Kidney epithelial cell (primary cell): ENCODE results near the gene MLLT3. TPM values are rescaled to one million over a fixed set of nuclear protein-coding genes. Genes with fewer than 3 reads are reported as not detected.

ENCODE experiments used
- DNase-seq: peaks from one replicate; pipeline ENCODE4 v3.0.0-alpha.2; 2010; ENCODE audit warnings: low read depth
- H3K27me3 ChIP-seq: 2 replicates; pipeline ENCODE4 v1.6.0; 2011; ENCODE audit warnings: low read length; ENCODE audit not compliant: control insufficient read depth, insufficient read depth
- H3K36me3 ChIP-seq: 2 replicates; pipeline ENCODE4 v1.5.1; 2011; ENCODE audit warnings: low read length; ENCODE audit not compliant: control insufficient read depth, insufficient read depth
- H3K4me3 ChIP-seq: 2 replicates; pipeline ENCODE4 v1.5.1; 2011; ENCODE audit warnings: low read depth, mild to moderate bottlenecking, control low read depth, low read length
- CTCF ChIP-seq: IDR thresholded peaks from 2 replicates; pipeline ENCODE4 v1.5.1; 2011; ENCODE audit warnings: mild to moderate bottlenecking, moderate library complexity, low read length, control low read depth, inconsistent platforms; ENCODE audit not compliant: insufficient read depth, poor library complexity, severe bottlenecking
- total RNA-seq: library from RNA; depleted of rRNA; stranded (reverse); fragments of >200 nt; gene quantifications from 2 replicates; pipeline ENCODE4 v1.2.3, GENCODE V29; 2015

MLLT3 gene
- total RNA-seq, 1 donor from 2014 or later: 16.2 TPM

- no peaks in the 10 kb centered on the region for H3K27me3 ChIP-seq
- H3K36me3 ChIP-seq: no peaks in the 10 kb centered on the region
- no peak for DNase-seq
- H3K4me3 ChIP-seq: no peak overlapping the region
- TF ChIP-seq CTCF: no peak
Observed at GRCh38 chr9:20604562-20604961, 17.7 kb downstream of the MLLT3 start.

GRCh38 chr9:20603524-20604268 lies 18.6 kb downstream of the MLLT3 start:
- no peaks in the 10 kb centered on the region for H3K36me3 ChIP-seq
- TF ChIP-seq CTCF: no peak
- H3K27me3 ChIP-seq: no peaks in the 10 kb centered on the region
- H3K4me3 ChIP-seq: no peak overlapping the region
- no peak for DNase-seq

- no peaks in the 10 kb centered on the region for H3K36me3 ChIP-seq
- DNase-seq: no peak
- no peak for TF ChIP-seq CTCF
- H3K4me3 ChIP-seq: no peak overlapping the region
- H3K27me3 ChIP-seq: no peaks in the 10 kb centered on the region
Observed at GRCh38 chr9:20601292-20601691, 21.0 kb downstream of the MLLT3 start.

- H3K27me3 ChIP-seq: no peaks in the 10 kb centered on the region
- H3K36me3 ChIP-seq: no peaks in the 10 kb centered on the region
- TF ChIP-seq CTCF: no peak
- no peak for DNase-seq
- no peak overlapping the region for H3K4me3 ChIP-seq
Observed at GRCh38 chr9:20599195-20599594, 23.1 kb downstream of the MLLT3 start.

GRCh38 chr9:20598367-20598766 lies 23.9 kb downstream of the MLLT3 start:
- no peaks in the 10 kb centered on the region for H3K36me3 ChIP-seq
- no peak overlapping the region for H3K4me3 ChIP-seq
- no peak for DNase-seq
- TF ChIP-seq CTCF: no peak
- H3K27me3 ChIP-seq: no peaks in the 10 kb centered on the region

- TF ChIP-seq CTCF: no peak
- H3K36me3 ChIP-seq: no peaks in the 10 kb centered on the region
- no peak overlapping the region for H3K4me3 ChIP-seq
- H3K27me3 ChIP-seq: no peaks in the 10 kb centered on the region
- DNase-seq: no peak
Observed at GRCh38 chr9:20597862-20598261, 24.4 kb downstream of the MLLT3 start.
